Neural cell (in vitro differentiated cells): ENCODE data around the gene EIF3I. TPM values are rescaled to one million over a fixed set of nuclear protein-coding genes. Genes with fewer than 3 reads are reported as not detected.

Source experiments
- H2AFZ ChIP-seq: fragments of 200-600, 300-800 bp; sonication (generic), shearing (Covaris generic); 2 replicates; pipeline ENCODE4 v1.6.0; 2014; ENCODE audit warnings: low read depth, mild to moderate bottlenecking, antibody characterized with exemption, low read length, moderate library complexity
- H3F3A ChIP-seq: fragments of 200-600 bp; shearing (Covaris generic); 2 replicates; pipeline ENCODE4 v1.6.1; 2016; ENCODE audit warnings: mild to moderate bottlenecking, moderate library complexity, mixed read lengths, antibody characterized with exemption, low read length; ENCODE audit not compliant: insufficient read depth, poor library complexity, severe bottlenecking
- H3K27ac ChIP-seq: fragments of 200-600, 300-800 bp; sonication (generic), shearing (Covaris generic); 2 replicates; pipeline ENCODE4 v1.5.1; 2014; ENCODE audit warnings: mild to moderate bottlenecking, low read length, moderate library complexity
- H3K27me3 ChIP-seq: fragments of 300-800, 200-600 bp; sonication (generic), shearing (Covaris generic); 2 replicates; pipeline ENCODE4 v1.6.0; 2014; ENCODE audit warnings: mild to moderate bottlenecking, low read depth, low read length, moderate library complexity; ENCODE audit not compliant: insufficient read depth
- H3K36me3 ChIP-seq: fragments of 300-800, 200-600 bp; sonication (generic), shearing (Covaris generic); 2 replicates; pipeline ENCODE4 v1.5.1; 2014; ENCODE audit warnings: mild to moderate bottlenecking, antibody characterized with exemption, low read length, moderate library complexity; ENCODE audit not compliant: insufficient read depth
- H3K4me2 ChIP-seq: fragments of 300-800, 200-600 bp; sonication (generic), shearing (Covaris generic); 2 replicates; pipeline ENCODE4 v1.6.0; 2014; ENCODE audit warnings: mild to moderate bottlenecking, low read length
- H3K4me3 ChIP-seq: fragments of 300-800, 200-600 bp; sonication (generic), shearing (Covaris generic); 2 replicates; pipeline ENCODE4 v1.5.1; 2014; ENCODE audit warnings: mild to moderate bottlenecking, low read length, moderate library complexity
- H3K79me2 ChIP-seq: fragments of 200-600 bp; shearing (Covaris generic); replicated peaks from 2 replicates; pipeline ENCODE4 v1.6.0; 2014; ENCODE audit warnings: mild to moderate bottlenecking, low read length, moderate library complexity; ENCODE audit not compliant: insufficient read depth
- H3K9ac ChIP-seq: fragments of 300-800, 200-600 bp; sonication (generic), shearing (Covaris generic); 2 replicates; pipeline ENCODE4 v1.6.1; 2016; ENCODE audit warnings: mild to moderate bottlenecking, low read length, mixed read lengths
- H3K9me2 ChIP-seq: fragments of 200-600 bp; shearing (Covaris generic); 2 replicates; pipeline ENCODE4 v1.6.1; 2016; ENCODE audit warnings: mild to moderate bottlenecking, low read length, mixed read lengths; ENCODE audit not compliant: insufficient read depth
- H3K9me3 ChIP-seq: fragments of 200-600, 300-800 bp; sonication (generic), shearing (Covaris generic); 2 replicates; pipeline ENCODE4 v1.6.1; 2016; ENCODE audit warnings: mild to moderate bottlenecking, mixed run types, low read length, moderate library complexity, mixed read lengths
- H4K20me1 ChIP-seq: fragments of 200-600 bp; shearing (Covaris generic); 2 replicates; pipeline ENCODE4 v1.6.1; 2016; ENCODE audit warnings: mild to moderate bottlenecking, mixed run types; ENCODE audit not compliant: insufficient read depth
- CTCF ChIP-seq: fragments of 450-650 bp; IDR thresholded peaks from 2 replicates; pipeline ENCODE4 v1.5.1; 2014; ENCODE audit warnings: antibody characterized with exemption, mild to moderate bottlenecking, moderate library complexity; ENCODE audit not compliant: poor library complexity, severe bottlenecking
- EP300 ChIP-seq: fragments of 450-650 bp; conservative IDR thresholded peaks from 2 replicates; pipeline ENCODE4 v1.6.1; 2014; ENCODE audit warnings: antibody characterized with exemption, mild to moderate bottlenecking, moderate library complexity; ENCODE audit not compliant: poor library complexity, severe bottlenecking
- EZH2 ChIP-seq: fragments of 200-600, 300-800 bp; shearing (Covaris generic), sonication (generic); IDR thresholded peaks from 2 replicates; pipeline ENCODE4 v1.6.1; 2014; ENCODE audit warnings: antibody characterized with exemption, low read length, borderline replicate concordance, mild to moderate bottlenecking; ENCODE audit not compliant: insufficient read depth, poor library complexity, severe bottlenecking
- MXI1 ChIP-seq: fragments of 450-650 bp; conservative IDR thresholded peaks from 2 replicates; pipeline ENCODE4 v1.6.1; 2014; ENCODE audit warnings: antibody characterized with exemption, mild to moderate bottlenecking; ENCODE audit not compliant: poor library complexity, severe bottlenecking
- POLR2AphosphoS5 ChIP-seq: IDR thresholded peaks from 2 replicates; pipeline ENCODE4 v1.6.1; 2012
- RAD21 ChIP-seq: fragments of 450-650 bp; conservative IDR thresholded peaks from 2 replicates; pipeline ENCODE4 v1.6.1; 2014; ENCODE audit warnings: antibody characterized with exemption, mild to moderate bottlenecking, moderate library complexity
- REST ChIP-seq: IDR thresholded peaks from 2 replicates; pipeline ENCODE4 v1.6.1; 2012; ENCODE audit warnings: borderline replicate concordance
- SMC3 ChIP-seq: fragments of 450-650 bp; conservative IDR thresholded peaks from 2 replicates; pipeline ENCODE4 v1.6.1; 2014; ENCODE audit warnings: antibody characterized with exemption, mild to moderate bottlenecking, moderate library complexity; ENCODE audit not compliant: poor library complexity
- TAF1 ChIP-seq: IDR thresholded peaks from 2 replicates; pipeline ENCODE4 v1.6.1; 2012; ENCODE audit warnings: low read depth
- polyA plus RNA-seq: library from polyadenylated mRNA; depleted of rRNA; stranded (reverse); fragments of >200 nt; gene quantifications from 2 replicates; pipeline ENCODE4 v1.2.3, GENCODE V29; 2014

EIF3I gene
- polyA plus RNA-seq, 1 donor from 2014 or later = 158 TPM

GRCh38 chr1:32263744-32264143 lies 41.5 kb downstream of the EIF3I start:
- H3K4me3 ChIP-seq = no peak overlapping the region
- no peaks in the 10 kb centered on the region for H3F3A ChIP-seq
- no peaks in the 10 kb centered on the region for H4K20me1 ChIP-seq
- H3K27ac ChIP-seq = no peak overlapping the region
- H3K9ac ChIP-seq = no peak overlapping the region
- TF ChIP-seq EZH2 (no peak), POLR2AphosphoS5 (no peak), CTCF (no peak), EP300 (no peak), SMC3 (no peak), MXI1 (no peak), REST (no peak), TAF1 (no peak), RAD21 (no peak)
- H2AFZ ChIP-seq = no peak overlapping the region
- no peaks in the 10 kb centered on the region for H3K36me3 ChIP-seq
- no peaks in the 10 kb centered on the region for H3K9me3 ChIP-seq
- no peaks in the 10 kb centered on the region for H3K9me2 ChIP-seq
- no peak overlapping the region for H3K4me2 ChIP-seq
- no peaks in the 10 kb centered on the region for H3K79me2 ChIP-seq
- no peaks in the 10 kb centered on the region for H3K27me3 ChIP-seq

GRCh38 chr1:32265846-32266245 lies 43.6 kb downstream of the EIF3I start:
- Histone ChIP-seq H3K27me3 (no peaks in the 10 kb centered on the region), H3K9me3 (no peaks in the 10 kb centered on the region), H3F3A (no peaks in the 10 kb centered on the region), H3K36me3 (no peaks in the 10 kb centered on the region), H3K4me3 (no peak overlapping the region), H2AFZ (no peak overlapping the region), H3K9ac (no peak overlapping the region), H3K4me2 (no peak overlapping the region), H4K20me1 (no peaks in the 10 kb centered on the region), H3K79me2 (no peaks in the 10 kb centered on the region), H3K9me2 (no peaks in the 10 kb centered on the region), H3K27ac (no peak overlapping the region)
- TF ChIP-seq SMC3 = no peak
- TF ChIP-seq EP300 = no peak
- no peak for TF ChIP-seq CTCF
- no peak for TF ChIP-seq MXI1
- TF ChIP-seq RAD21 = no peak
- TF ChIP-seq REST = no peak
